Measurements from ENCODE around the gene HYAL3.
"Not testable (repeated sequence)": the region's sequence is repeated elsewhere in the genome, so short reads cannot be mapped to it uniquely, and the experiment has no call there.

The HYAL3 gene

GRCh38 chr3:50290161-50290641 is 9.0 kb downstream of the HYAL3 start:
- DNase-seq (ENCODE audit: low spot score) = no peak

- DNase-seq (ENCODE audit: low spot score) = no peak
Measured at GRCh38 chr3:50289130-50289529, 10.1 kb downstream of the HYAL3 start.

- no peak for DNase-seq (ENCODE audit: low spot score)
Measured at GRCh38 chr3:50288387-50289007, 10.7 kb downstream of the HYAL3 start.

GRCh38 chr3:50287262-50287661 is 11.9 kb downstream of the HYAL3 start:
- no peak for DNase-seq (ENCODE audit: low spot score)

GRCh38 chr3:50286322-50287227 is 12.6 kb downstream of the HYAL3 start:
- DNase-seq (ENCODE audit: low spot score) = no peak

- DNase-seq (ENCODE audit: low spot score) = not testable (repeated sequence)
Measured at GRCh38 chr3:50284121-50284520, 15.1 kb downstream of the HYAL3 start.

GRCh38 chr3:50279255-50280016 is 19.8 kb downstream of the HYAL3 start:
- no peak for DNase-seq (ENCODE audit: low spot score)

- DNase-seq (ENCODE audit: low spot score) = no peak
Measured at GRCh38 chr3:50278880-50279224, 20.4 kb downstream of the HYAL3 start, which contains the start of gene LSMEM2. Gene LSMEM2 (plus strand): TSS chr3:50279087. CDS start chr3:50279114, 27 bp downstream.

GRCh38 chr3:50278123-50278879 is 20.9 kb downstream of the HYAL3 start:
- no peak for DNase-seq (ENCODE audit: low spot score)

- DNase-seq (ENCODE audit: low spot score) = no peak
Measured at GRCh38 chr3:50276762-50277101, 22.5 kb downstream of the HYAL3 start.

- DNase-seq (ENCODE audit: low spot score) = no peak
Measured at GRCh38 chr3:50275996-50276761, 23.0 kb downstream of the HYAL3 start.

GRCh38 chr3:50275141-50275995 is 23.8 kb downstream of the HYAL3 start:
- no peak for DNase-seq (ENCODE audit: low spot score)

GRCh38 chr3:50274371-50275104 is 24.7 kb downstream of the HYAL3 start:
- no peak for DNase-seq (ENCODE audit: low spot score)

- no peak for DNase-seq (ENCODE audit: low spot score)
Measured at GRCh38 chr3:50273689-50274065, 25.5 kb downstream of the HYAL3 start.

GRCh38 chr3:50272911-50273688 is 26.1 kb downstream of the HYAL3 start:
- peak; percentile 94 for DNase-seq (ENCODE audit: low spot score)

GRCh38 chr3:50272538-50272910 is 26.7 kb downstream of the HYAL3 start:
- not testable (repeated sequence) for DNase-seq (ENCODE audit: low spot score)

- no peak for DNase-seq (ENCODE audit: low spot score)
Measured at GRCh38 chr3:50271314-50271936, 27.8 kb downstream of the HYAL3 start.
